Limb (tissue), 2 donors: ENCODE measurements around the gene CPA4.
"Not testable (repeated sequence)": the region's sequence is repeated elsewhere in the genome, so short reads cannot be mapped to it uniquely, and the experiment has no call there.

Experiments
- DNase-seq, 2 donors: peaks; one replicate each; pipeline ENCODE4 v3.0.0-alpha.2; 2016; ENCODE audit errors: extremely low spot score in 2 of 2

Gene CPA4

GRCh38 chr7:130301501-130302020 is 8.6 kb downstream of the CPA4 start:
- no peak for DNase-seq

- no peak for DNase-seq
These were observed 9.7 kb downstream of the CPA4 start for GRCh38 chr7:130302649-130303048.

DNA sequence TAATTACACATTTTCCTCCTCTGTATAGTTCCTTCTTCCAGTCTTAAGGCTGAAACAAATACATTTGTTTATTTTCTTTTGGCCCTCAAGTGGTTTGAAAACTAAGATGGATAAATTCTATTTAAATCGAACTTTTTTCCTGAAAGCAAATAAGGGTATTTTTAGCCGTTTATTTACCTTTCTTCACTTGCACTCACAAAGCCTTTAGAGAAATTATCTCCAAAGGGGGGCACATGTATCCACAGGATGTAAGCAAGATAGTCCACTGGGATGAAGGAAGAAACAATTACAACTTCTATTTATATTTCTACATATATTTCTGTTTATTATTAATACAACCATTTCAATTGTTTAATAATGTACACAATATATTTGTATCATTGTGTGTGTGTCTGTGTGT is 10.2 kb downstream of the CPA4 start:
- DNase-seq: no peak

- DNase-seq: no peak
These were observed 10.6 kb downstream of the CPA4 start for GRCh38 chr7:130303551-130303950.

DNA sequence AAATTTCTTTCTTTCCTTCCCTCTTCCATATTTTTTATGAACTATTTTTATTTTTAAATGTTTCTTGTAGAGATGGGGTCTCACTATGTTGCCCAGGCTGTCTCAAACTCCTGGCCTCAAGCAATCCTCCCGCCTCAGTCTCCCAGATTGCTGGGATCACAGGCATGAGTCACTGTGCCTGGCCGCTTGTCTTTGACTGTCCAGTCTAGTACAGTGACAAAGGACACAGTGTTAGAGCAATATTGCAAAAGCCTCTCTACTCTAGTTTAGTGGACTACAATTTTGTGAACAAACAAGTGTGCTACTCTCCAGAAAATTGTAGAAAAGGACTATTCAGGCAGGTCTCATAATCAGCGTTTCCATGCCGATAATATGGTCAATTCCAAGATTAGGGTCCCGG is 11.0 kb downstream of the CPA4 start:
- no peak for DNase-seq

GRCh38 chr7:130304878-130305277 is 11.9 kb downstream of the CPA4 start:
- no peak for DNase-seq

GRCh38 chr7:130305433-130306042 is 12.6 kb downstream of the CPA4 start:
- DNase-seq: peak in 1 of 2 donors; percentile 44

GRCh38 chr7:130309986-130310385 is 17.0 kb downstream of the CPA4 start:
- no peak for DNase-seq

DNA sequence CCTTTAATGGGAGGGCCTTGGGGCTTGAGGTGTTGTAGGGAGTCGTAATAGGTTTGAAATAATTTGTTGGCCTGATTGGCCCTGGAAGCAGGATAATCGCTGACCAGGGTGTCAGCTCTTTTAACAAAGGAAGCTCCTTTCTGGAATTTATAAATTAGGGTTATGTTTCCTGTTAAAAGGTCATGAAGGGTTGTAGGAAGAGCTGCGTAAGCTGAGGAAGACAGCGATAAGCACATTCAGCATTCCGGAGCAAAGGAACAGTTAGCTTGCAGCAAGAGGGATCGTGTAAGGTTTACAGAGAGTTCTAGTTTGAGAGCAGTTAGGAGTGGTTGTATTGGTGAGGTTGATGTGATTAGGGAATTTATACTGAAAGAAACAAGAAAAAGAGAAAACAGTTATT is 21.3 kb downstream of the CPA4 start:
- DNase-seq: no peak

DNA sequence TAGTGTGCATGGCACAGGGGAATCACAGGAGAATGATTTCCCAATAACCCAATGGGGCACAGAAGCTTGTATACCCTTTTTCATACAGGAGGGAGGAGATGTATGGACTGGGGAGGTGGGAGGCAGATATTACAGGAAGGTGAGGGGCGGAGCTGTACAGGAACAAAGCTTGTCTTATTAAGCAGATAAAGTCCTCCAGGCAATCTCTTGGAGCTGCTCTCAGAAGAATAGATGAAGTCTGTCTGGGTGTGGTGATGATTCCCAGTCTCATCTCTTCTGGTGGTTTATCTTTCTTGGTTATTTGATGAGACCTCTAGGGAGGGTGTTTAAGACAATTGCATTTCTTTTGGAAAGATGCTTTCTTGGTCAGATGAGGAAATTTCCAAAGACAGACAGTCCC is 26.6 kb downstream of the CPA4 start:
- DNase-seq: no peak

- not testable (repeated sequence) for DNase-seq
These were observed 28.7 kb downstream of the CPA4 start for GRCh38 chr7:130321542-130322229.

DNA sequence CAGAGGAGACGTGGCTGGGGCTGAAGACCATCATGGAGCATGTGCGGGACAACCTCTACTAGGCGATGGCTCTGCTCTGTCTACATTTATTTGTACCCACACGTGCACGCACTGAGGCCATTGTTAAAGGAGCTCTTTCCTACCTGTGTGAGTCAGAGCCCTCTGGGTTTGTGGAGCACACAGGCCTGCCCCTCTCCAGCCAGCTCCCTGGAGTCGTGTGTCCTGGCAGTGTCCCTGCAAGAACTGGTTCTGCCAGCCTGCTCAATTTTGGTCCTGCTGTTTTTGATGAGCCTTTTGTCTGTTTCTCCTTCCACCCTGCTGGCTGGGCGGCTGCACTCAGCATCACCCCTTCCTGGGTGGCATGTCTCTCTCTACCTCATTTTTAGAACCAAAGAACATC is 29.7 kb downstream of the CPA4 start:
- DNase-seq: no peak

- DNase-seq: no peak
These were observed 31.5 kb downstream of the CPA4 start for GRCh38 chr7:130324306-130324943.

DNA sequence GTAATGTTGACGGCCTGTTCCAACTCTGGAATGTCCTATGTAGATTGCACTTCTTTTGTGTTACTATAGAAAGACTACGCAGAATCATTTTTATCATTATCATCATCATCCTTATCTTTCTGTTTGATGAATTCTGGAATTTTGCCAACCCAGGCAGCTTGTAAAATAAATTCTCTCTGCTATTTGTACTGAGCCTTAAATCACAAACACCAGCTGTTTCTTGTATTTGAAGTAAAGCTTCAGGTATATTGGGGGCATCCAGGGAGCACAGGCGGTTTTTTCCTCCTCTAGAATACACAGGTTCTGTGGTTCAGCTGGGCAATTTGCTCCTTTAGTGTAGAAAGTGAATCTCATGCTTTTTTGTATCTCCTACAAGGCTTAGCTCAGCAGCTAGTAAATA is 36.7 kb downstream of the CPA4 start:
- no peak for DNase-seq

DNA sequence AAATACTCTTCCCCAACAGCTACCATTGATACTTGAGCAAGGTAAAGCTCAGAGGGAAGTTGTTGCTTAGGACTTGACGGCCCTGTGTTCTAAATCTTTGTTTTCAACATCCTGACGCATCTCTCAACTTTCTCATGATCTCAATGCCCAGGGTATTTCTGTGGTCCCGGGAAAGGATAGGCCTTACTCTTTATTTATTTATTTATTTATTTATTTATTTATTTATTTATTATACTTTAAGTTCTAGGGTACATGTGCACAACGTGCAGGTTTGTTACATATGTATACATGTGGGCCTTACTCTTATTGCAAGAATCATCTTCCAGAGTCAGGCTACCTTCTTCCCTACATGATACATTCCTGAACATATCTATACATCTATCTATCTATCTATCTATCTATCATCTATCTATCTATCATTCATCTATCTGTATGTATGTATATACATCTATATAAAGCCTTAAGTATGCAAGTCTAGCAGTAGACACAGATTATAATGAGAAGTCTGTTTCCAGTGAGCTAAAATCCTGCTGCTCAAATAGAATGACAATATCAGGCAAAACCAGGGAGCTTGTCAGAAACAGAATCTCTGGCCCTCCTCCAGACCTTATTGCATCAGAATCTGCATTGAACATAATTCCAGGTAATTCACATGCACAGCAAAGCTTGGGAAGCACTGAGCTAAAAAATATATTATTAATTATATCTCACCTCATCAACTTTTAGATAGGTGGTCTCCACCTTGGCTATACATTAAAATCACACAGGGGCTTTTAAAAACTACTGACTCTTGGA is 39.5 kb downstream of the CPA4 start:
- DNase-seq: no peak

DNA sequence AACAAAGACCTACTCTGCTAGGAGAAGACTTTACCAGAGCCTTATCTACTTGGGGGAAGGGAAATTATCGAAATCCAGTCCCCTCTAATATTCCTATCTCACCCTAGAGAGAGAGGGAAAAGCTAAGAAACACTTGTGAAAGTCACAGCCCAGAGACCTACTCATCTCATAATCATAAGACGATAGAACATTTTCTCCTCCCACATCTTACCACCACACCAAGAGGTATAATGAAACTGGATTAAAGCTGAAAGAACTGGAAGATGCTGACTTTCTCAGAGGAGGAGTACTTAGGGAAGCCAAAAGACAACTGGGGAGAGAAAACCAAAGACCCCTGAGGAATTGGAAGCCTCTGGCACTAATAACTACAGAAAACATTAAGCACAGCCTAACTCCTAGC is 40.9 kb downstream of the CPA4 start:
- DNase-seq: no peak

- DNase-seq: peak in 1 of 2 donors; percentile 19
These were observed 41.3 kb downstream of the CPA4 start for GRCh38 chr7:130334274-130334673.

DNA sequence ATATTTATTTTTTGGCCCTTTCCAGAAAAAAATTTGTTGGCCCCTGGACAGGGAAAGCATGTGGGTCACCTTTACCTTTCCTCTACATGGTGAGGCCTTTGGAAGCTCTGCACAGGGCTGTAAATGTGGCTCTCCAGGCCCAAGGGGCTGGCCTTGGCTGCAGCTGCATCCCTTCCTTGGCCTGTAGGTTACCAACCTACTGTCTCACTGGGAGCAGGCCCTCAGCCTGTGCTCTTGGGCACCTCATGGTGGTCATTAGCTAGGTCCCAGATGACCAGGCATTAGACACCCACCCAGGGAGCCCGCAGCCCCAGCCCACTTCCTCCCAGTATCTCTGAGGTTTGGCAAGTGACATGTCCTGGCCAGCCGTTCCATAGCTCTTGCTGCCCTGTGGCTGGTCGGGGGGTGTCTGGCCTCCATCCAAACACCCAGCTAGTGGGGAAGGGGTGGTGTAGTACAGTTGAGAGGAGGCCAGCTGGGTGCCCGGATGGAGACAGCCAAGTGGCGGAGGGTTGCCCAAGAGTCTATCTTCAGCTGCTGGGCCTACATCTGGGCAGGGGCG is 44.5 kb downstream of the CPA4 start:
- no peak for DNase-seq

DNA sequence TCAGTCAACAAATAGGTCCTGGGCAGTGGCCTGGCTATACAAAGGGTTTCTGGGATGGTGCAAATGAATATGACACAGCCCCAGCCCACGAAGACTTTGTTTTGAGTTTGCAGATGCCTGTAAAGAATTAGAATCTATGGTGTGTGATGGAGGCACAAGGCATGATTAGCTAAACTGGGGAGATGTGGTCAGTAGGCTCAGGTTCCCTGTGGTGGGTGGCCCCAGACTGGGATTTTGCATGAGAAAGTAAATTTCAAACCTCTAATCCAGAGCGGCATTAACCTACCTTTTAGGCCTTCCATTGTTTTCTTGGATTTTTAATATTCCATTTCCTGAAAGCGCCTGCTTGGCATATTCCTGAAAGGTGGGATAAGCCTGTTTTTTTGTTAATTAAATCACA is 45.3 kb downstream of the CPA4 start:
- DNase-seq: no peak

DNA sequence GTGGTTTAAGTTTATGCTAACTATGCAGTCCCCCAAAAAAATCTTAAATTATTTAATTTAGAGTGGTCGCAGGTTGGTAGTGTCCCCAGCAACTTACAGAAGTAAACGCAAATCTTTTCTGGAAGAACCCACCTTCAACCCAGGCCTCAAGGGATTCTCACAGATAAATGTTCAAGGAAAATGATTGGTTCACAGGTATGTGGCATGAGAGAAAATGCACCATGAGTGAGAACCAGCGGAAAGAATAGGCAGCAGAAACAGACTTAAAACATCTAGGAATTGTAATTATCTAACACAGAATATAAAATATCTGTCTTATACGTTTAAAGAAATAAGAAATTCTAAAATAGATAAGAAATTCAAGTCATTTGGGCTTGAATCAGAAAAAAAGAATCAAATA is 48.9 kb downstream of the CPA4 start:
- DNase-seq: no peak

DNA sequence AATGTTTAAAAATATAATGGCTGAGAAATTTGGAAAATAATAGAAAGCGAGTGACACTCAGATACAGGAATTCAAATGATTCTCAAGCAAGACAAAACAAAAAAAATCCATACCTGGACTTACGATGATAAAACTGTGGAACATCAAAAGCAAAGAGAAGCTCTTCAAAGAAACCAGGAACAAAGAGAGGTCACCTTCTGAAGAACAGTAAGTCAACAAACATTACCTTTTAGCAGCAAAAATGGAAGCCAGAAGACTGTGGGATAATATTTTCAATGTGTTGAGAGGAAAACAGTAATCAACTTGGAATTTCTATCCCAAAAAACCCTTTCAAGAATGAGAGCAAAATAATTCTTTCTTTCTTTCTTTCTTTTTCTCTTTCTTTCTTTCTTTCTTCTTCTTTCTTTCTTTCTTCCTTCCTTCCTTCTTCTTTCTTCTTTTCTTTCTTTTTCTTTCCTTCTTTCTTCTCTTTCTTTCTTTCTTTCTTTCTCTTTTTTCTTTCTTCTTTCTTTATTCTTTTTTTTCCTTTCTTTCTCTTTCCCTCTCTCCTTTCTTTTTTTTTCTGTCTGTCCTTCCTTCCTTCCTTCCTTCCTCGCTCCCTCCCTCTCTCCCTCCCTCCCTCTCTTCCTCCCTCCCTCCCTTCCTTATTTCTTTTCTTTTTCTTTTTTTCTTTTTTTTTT is 49.9 kb downstream of the CPA4 start:
- no peak for DNase-seq
